GM19438 (cell line): ENCODE results near the gene CPT1A.

Experiments used
- ATAC-seq: cut with Tn5 transposase; IDR thresholded peaks from one replicate; pipeline ENCODE4 v1.9.1; 2021; ENCODE audit warnings: low read depth; ENCODE audit not compliant: unreplicated experiment

CPT1A gene

DNA sequence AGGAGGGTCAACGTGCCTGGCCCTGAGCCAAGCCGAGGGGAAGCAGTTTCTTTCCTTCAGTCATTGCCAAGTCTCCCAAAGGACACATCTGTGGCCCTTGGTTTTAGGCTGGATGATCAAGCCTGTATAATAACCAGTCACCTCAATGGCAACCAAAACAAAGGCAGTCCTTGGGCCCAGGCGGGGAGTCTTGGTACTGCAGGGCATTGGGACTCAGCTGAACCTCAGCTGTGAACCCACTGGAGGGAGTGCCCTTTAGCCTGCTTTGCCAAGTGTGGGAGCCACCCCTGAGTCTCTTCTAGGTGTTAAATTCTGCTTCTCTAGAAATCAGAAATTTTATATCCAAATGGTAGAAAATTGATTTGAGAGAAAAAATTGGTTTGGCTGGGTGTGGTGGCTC is 36.9 kb downstream of the CPT1A start:
- ATAC-seq = no peak

DNA sequence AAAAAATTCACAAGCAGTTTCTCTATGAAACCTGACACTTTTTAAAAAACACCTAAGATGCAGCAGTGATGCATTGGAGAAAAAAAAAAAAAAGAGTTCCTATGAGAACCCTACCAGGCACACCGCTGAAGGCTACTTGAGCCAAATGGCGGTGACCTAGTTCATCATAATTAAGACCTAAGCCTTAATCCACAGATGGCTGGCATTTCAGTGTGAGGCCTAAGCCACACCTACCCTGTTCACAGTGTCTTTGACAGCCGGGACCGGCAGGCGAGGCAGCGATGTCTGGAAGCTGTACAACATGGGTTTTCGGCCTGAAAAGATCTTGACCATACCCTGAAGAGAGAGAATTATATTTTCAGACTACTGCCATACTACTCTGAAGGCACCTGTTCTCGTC is 38.0 kb downstream of the CPT1A start:
- no peak for ATAC-seq

- no peak for ATAC-seq
Measured at GRCh38 chr11:68798221-68798813, 43.4 kb downstream of the CPT1A start.

DNA sequence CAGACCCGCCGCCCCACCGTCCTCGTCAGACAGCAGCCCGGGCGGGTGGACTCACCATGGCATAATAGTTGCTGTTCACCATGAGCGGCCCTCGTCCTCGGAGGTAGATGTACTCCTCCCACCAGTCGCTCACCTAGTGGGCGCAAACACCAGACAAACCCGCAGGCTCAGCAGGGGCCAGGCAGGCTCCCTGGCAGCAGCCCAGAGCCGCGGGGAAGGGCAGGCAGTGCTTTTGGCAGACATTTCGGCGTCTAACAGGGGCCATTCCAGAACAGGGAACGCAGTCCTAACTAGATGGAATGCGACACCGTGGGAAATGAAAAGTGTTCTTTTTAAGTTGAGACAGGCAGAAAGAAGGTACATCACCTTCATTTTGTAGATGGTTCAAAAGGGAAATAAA is 44.9 kb downstream of the CPT1A start:
- ATAC-seq = no peak

- no peak for ATAC-seq
Measured at GRCh38 chr11:68792400-68792966, 49.2 kb downstream of the CPT1A start.

- ATAC-seq = no peak
Measured at GRCh38 chr11:68784653-68785052, 57.1 kb downstream of the CPT1A start.

- ATAC-seq = no peak
Measured at GRCh38 chr11:68783216-68783821, 58.4 kb downstream of the CPT1A start.

DNA sequence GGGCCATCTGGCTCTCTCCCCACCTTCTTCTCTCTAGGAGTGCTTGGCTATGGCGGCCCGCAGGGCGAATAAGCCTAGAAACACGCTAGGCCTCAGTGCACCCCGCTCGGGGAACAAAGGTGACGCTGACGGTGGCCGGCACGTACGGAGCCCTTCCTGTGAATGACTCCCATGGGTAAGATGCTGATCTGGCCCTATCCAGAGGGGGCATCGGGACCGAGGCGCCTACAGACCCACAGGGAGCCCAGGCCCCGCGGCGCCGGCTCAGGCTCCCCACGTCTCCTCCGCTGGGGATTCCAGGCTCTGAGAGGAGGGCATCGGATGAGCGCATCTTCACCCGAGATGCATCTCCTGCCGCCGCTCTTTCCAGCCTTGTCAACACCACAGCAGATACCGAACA is 59.0 kb downstream of the CPT1A start:
- no peak for ATAC-seq

DNA sequence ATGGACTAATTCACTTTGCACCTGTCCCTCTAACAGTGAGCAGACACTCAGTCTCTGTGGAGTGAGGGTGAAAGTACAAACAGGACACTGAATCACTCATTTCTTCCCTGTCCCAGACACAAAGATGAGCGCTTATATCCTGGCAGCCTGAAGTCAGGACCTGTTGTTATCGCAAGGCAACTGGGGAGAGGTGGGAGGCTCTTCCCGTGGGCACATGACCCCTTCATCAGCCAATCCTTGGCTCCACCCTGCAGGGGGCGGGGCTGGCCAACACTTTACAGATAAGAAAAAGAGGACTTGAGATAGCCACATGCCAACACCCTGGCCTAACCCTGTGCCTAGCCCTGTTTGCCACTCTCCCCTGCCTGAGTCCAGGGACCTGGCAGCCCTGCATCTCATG is 60.9 kb downstream of the CPT1A start:
- no peak for ATAC-seq

- no peak for ATAC-seq
Measured at GRCh38 chr11:68778205-68778604, 63.5 kb downstream of the CPT1A start.

DNA sequence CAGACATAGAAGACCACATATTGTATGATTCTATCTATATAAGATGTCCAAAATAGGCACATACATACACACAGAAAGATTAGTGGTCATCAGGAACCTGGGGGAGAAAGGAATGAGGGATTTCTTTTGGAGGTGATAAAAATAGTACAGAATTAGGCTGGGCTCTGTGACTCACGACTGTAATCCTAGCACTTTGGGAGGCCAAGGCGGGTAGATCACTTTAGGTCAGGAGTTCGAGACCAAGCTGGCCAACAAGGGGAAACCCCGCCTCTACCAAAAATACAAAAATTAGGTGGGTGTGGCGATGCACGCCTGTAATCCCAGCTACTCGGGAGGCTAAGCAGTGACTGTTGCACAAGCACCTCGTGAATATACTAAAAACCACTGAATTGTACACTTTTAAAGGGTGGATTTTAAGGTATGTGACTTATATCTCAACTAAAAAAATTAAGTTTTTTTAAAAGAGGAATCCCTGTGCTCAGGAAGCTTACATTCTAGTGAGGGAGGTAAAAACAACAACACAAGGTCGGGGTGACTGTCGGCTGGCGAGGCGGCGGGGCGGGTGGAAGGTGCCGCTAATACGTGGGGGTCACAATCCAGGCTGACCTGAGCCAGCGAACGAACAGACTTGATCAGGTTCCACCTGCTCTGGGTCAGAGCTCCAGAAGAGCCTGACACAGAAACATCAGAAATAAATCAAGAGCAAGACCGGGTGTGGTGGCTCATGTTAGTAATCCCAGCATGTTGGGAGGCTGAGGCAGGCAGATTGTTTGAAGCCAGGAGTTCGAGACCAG is 65.1 kb downstream of the CPT1A start:
- ATAC-seq = no peak

DNA sequence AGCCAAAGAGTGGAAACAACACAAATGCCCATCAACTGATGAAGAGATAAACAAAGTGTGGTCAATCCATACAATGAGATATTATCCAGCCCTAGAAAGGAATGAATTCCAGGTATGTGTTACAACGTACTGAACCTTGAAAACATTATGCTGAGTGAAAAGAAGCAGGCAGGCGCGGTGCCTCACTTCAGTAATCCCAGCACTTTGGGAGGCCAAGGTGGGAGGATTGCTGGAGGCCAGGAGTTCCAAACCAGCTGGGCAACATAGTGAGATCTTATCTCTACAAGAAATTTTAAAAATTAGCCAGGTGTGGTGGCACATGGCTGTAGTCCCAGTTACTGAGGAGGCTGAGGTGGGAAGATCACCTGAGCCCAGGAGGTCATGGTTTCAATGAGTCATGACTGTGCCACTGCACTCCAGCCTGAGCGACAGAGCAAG is 65.7 kb downstream of the CPT1A start:
- no peak for ATAC-seq

- ATAC-seq = no peak
Measured at GRCh38 chr11:68774194-68774585, 67.5 kb downstream of the CPT1A start.

- ATAC-seq = no peak
Measured at GRCh38 chr11:68773521-68774193, 68.1 kb downstream of the CPT1A start.

DNA sequence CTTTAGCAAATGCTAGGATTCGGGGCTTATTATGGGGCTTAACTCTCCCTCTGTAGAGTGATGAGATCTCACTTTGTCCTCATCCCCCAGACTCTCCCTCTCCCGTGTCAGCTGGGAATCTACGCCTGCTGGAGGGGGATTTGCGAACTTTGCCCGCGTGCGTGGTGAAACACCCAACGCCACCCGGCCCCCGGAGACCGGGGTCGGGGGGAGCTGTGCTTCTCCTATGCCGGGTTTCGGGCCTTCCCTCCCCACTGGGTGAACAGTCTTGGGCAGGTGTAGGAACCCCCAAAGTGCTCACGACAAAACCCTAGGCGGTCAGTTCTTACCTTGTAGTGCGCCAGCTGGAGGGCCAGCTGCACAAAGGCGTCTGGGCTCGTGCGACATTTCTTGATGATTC is 68.8 kb downstream of the CPT1A start:
- no peak for ATAC-seq

DNA sequence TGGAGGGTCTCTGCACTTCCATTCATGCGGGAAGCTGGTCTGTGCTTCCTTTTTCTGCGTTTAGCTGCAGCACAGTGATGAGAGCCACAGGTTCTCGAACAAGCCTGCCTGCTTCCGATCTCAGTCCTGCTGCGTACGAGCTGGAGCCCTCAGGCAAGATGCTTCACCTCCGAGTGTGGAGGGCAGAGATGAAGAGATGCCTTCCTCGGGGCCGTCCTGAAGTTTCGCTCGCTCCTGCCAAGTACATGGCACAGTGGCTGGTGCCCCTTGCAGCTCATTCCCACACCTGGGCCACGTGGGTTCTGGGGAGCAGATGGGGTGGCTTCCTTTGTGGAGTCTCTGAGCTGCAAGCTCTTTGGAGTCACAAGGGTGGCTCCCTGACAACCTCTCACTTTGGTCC is 70.9 kb downstream of the CPT1A start:
- no peak for ATAC-seq

DNA sequence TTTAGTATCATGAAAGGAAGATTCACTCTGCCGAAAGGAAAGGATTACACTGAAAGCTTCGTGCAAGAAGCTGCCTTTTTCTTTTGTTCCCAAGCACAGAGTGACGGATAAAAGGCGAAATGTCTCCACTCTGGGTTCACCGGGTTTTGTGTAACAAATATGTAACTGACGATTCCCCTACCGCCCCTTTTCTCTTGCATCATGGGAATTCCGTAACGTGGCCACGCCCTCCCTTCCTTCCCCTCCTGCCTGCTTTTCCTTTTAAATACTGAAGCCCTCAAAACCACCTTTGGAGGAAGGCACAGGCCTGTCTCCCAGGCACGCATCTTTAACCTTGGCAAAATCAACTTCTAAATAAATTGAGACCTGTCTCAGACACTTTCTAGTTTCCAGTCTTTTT is 74.0 kb downstream of the CPT1A start:
- no peak for ATAC-seq

DNA sequence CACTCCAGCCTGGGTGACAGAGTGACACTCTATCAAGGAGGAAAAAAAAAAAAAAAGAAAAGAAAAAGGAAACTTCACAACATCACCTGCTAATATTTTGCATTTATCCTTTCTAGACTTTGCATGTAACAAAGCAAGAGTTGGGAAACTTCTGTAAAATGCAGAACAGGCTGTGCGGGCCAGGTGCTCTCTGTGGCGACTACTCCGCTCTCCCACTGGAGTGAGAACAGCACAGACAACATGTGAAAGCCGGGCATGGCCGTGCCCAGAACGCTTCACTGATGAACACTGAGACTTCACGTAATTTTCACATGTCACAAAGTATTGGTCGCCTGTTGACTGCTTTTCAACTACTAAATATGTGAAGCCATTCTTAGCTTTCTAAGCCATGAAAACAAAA is 74.9 kb downstream of the CPT1A start:
- no peak for ATAC-seq

- no peak for ATAC-seq
Measured at GRCh38 chr11:68764746-68765145, 77.0 kb downstream of the CPT1A start.

GRCh38 chr11:68763926-68764657 is 77.6 kb downstream of the CPT1A start:
- no peak for ATAC-seq
